ENCODE data around the gene PIGQ. TPM values are rescaled to one million over a fixed set of nuclear protein-coding genes. Genes with fewer than 3 reads are reported as not detected.
A peak's percentile ranks its signal among the peaks of the same experiment; 100 is the strongest.

Gene PIGQ
- total RNA-seq, 1 donor from 2014 or later = 70.2 TPM

GRCh38 chr16:564690-565418 is 4.9 kb upstream of the PIGQ start:
- no peak for DNase-seq (ENCODE audit: low spot score in 2 of 2)
- Histone ChIP-seq H3K27me3 (no peaks in the 10 kb centered on the region), H3K9me3 (no peaks in the 10 kb centered on the region), H3K36me3 (no peaks in the 10 kb centered on the region), H3K27ac (no peak overlapping the region), H3K4me1 (peaks cover 9 to 20% of the 10 kb centered on the region in 2 donors), H3K4me3 (no peak overlapping the region)
- TF ChIP-seq CTCF (IDR thresholded peaks at IDR 0.05) = no peak
- intact Hi-C loops (cut with DNase I) = no loop called here

GRCh38 chr16:565419-566330 is 4.1 kb upstream of the PIGQ start:
- H3K27ac ChIP-seq = no peak overlapping the region
- intact Hi-C loops (cut with DNase I) = no loop called here

GRCh38 chr16:566475-567372 is 3.0 kb upstream of the PIGQ start, which contains the start of gene NHLRC4:
NHLRC4 (plus strand) TSS chr16:567005; CDS start chr16:568048, 1,043 bp downstream.
- intact Hi-C loops (cut with DNase I) = no loop called here
- TF ChIP-seq CTCF (IDR thresholded peaks at IDR 0.05) = no peak
- DNase-seq (ENCODE audit: low spot score in 2 of 2) = peak in 1 of 2 donors; percentile 80
- Histone ChIP-seq H3K4me3 (peak within 1 kb of the TSS; percentile 25 to 52), H3K36me3 (no peaks in the 10 kb centered on the region), H3K9me3 (no peaks in the 10 kb centered on the region), H3K27ac (peak within 1 kb of the TSS in 1 of 2 donors; percentile 62), H3K27me3 (no peaks in the 10 kb centered on the region), H3K4me1 (peaks cover 9 to 24% of the 10 kb centered on the region in 2 donors)

More at GRCh38 chr16:565419-566330, 4.1 kb upstream of the PIGQ start:
- H3K4me3 ChIP-seq = peak overlapping the region in 1 of 2 donors; percentile 52
- no peak for DNase-seq (ENCODE audit: low spot score in 2 of 2)
- no peaks in the 10 kb centered on the region for H3K36me3 ChIP-seq
- H3K4me1 ChIP-seq = peaks cover 9 to 22% of the 10 kb centered on the region in 2 donors
- H3K9me3 ChIP-seq = no peaks in the 10 kb centered on the region
- no peaks in the 10 kb centered on the region for H3K27me3 ChIP-seq
- TF ChIP-seq CTCF (IDR thresholded peaks at IDR 0.05) = no peak

GRCh38 chr16:567373-568256 is 2.2 kb upstream of the PIGQ start:
- Histone ChIP-seq H3K27ac (peak overlapping the region in 1 of 2 donors; percentile 62), H3K9me3 (no peaks in the 10 kb centered on the region), H3K36me3 (no peaks in the 10 kb centered on the region), H3K27me3 (no peaks in the 10 kb centered on the region), H3K4me1 (peaks cover 9 to 24% of the 10 kb centered on the region in 2 donors), H3K4me3 (peak overlapping the region; percentile 25 to 52)
- TF ChIP-seq CTCF (IDR thresholded peaks at IDR 0.05) = no peak
- no peak for DNase-seq (ENCODE audit: low spot score in 2 of 2)
- intact Hi-C loops (cut with DNase I) = loop anchor here (2.0 kb wide), 1 partner anchor 41 kb away; the partner anchor contains the start of gene CAPN15
